ENCODE results near the gene SNX8.

The SNX8 gene

GRCh38 chr7:2219136-2219535, 95.1 kb downstream of the SNX8 start:
- no peak for FAIRE-seq

GRCh38 chr7:2218444-2218785, 95.8 kb downstream of the SNX8 start:
- FAIRE-seq: no peak

DNA sequence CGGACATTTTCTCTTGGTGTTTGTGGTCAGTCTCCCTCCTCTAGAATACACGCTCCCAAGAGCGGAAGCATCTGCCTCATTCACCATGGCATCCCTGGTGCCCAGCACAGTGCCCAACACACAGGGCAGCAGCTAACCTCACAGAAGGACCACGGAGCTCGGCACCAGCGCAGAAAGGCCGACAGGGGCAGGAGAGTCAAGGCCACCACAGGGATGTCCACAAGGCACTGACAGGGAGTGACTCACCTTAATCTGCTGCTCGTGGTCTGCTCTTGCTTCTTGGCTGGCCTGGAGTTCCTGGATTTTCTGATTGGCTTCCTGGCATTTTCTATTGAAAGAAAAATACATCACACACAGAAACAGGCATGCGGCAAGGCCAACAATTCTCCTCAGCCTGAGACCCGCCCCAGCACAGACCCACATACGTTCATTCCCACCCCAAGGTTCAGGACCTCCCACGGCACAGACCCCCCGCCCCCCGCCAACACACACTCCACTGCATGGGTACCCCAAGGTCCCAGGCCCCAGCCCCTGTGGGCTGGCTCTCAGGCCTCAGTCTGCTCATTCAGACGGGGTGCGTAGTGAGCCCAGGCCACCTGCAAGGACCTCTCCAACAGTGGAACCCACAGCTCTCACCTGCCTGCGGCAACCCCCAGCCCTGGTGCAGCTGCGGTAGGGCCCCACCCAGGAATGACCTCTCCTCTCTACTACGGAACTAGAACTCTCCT, 96.4 kb downstream of the SNX8 start:
- FAIRE-seq: no peak

GRCh38 chr7:2217206-2217605, 97.0 kb downstream of the SNX8 start:
- FAIRE-seq: no peak

DNA sequence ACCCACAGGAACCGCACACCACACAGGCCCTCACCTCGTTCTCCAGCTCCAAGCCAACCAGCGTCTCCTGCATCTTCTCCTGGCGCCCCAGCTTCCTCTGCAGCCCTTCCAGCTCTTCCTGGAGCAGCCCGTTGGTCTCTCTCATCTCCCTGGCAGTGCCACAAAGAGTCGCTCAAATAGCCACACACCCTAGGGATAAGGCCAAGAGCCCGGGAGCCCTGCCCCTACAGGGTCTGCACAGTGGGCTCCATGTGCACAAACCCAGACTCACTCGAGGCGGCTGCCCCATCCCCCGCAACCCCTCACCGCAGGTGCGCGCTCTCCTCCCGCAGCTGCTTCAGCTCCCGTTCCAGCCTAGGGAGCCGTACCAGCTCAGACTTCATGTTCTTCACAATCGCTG, 98.4 kb downstream of the SNX8 start:
- FAIRE-seq: no peak

DNA sequence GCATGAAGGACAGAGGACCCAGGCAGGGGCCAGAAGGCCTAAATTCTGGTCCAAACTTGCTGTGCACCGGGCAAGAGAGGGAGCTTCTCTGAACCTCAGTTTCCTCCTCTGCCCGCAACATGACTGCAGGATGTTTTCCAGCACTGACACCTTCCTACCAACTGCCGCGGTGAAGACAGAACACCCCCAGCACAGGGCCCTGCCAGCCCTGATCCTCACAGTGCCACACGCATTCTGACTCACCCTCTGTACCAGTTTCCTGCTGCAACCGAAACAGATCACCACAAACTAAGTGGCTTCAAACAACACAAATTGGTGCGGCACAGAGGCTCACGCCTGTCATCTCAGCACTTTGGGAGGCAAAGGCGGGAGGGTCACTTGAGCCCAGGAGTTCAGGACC, 99.6 kb downstream of the SNX8 start:
- FAIRE-seq: no peak

- FAIRE-seq: no peak
These were observed 100.6 kb downstream of the SNX8 start for GRCh38 chr7:2213551-2214215.

DNA sequence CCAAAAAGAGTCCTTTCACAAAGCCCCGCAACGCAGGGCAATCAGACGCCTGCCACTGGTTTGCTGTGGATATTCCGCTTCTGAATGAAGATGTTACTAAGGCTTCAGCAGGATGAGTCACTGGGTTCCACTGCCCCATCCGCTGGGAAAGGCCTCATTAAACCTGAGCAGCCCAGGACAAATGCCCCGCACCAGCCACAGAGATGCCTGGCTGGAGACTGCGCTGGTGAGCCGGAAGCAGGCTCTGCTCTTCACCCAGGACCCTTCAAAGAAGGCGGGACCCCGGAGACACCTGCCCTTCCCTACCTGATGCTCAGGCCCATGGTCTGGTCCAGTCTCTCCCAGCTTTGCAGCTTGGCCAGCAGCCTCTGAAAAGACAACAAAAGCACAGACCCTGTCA, 101.3 kb downstream of the SNX8 start:
- FAIRE-seq: no peak

GRCh38 chr7:2211926-2212325, 102.3 kb downstream of the SNX8 start:
- FAIRE-seq: no peak

DNA sequence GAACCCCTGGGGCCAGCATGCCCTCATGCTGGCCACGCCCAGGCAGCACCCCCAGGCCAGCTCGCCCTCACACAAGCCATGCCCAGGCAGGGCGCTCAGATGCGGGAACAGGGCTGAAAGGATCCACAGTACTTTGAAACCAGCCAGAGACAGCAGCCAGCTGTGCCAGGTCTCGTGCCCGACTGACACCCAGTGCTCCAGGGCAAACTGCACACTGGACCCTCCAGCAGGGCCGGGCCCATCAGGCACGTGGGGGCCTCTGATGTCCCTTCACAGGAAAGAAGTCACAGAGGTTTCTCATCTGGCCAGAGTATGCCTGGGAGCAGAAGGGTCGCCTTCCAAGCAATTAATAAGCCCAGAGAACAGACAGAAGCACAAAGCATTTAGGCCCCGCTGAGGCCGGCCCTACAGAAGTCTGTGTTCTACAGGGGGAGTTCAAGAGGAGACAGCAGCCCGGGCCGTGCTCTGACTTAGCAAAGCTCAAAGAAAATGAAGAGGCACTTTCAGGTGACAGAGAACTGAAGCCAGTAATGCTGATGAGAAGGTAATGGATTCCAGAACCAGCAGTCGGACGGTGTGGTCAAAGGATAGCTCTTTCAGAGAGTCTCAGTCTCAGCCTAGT, 102.9 kb downstream of the SNX8 start:
- no peak for FAIRE-seq

GRCh38 chr7:2210551-2211258, 103.5 kb downstream of the SNX8 start:
- FAIRE-seq: no peak

GRCh38 chr7:2209961-2210323, 104.3 kb downstream of the SNX8 start:
- FAIRE-seq: no peak

DNA sequence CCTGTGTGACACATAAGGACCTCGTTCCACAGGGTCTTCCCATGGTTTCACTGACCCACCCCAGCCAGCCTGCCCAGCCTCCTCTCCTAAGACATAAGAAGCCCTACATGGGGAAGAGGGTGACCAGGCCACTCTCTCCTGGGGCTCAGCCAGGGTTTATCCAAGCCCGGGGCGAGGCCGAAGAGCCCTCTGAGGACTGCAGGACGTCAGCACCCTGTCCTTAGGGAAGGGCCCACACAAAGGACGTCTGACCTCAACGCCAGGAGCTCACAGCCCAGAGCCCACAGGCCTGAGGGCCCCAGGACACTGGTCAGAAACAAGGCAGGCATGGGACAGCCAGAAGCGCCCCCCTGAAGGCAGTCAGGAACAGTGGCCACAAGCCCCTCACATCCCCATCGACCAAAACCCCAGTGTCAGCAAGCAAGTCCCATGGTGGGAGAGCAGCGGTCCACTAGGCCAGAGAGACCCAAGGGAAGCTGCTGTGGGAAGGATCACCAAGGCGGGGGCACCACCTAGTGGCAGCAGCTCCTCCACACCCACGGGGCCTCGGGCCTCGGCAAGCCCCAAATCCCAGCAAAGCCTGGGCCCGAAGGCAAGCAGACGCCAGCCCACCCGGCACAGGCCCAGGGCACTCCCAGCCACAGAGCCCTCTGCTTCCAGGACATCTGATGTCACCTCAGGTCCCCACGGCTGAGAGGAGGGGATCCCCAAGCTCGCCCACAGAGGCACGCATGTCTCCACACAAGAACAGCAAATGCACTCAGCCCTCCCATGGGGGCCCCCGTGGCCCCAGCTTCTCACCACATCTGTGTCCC, 104.9 kb downstream of the SNX8 start:
- FAIRE-seq: no peak

DNA sequence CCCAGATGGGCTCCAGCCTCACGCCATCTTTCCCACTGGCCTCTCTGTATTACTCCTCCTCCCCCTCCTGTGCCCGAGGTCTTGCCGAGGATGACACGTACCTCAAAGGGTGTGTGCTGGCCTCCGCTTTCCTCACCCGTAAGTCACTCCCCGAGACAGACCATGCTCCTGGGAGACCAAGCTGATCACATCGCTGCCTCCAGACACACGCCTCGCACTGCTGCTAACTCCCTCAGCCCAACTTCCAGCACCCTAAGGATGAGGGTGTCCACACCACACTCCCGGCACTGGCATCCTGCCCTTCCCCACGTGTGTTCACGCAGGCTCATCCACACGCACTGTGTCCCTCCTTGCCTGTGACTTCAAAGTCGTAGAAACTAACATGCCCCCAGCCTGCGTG, 105.5 kb downstream of the SNX8 start:
- FAIRE-seq: no peak

DNA sequence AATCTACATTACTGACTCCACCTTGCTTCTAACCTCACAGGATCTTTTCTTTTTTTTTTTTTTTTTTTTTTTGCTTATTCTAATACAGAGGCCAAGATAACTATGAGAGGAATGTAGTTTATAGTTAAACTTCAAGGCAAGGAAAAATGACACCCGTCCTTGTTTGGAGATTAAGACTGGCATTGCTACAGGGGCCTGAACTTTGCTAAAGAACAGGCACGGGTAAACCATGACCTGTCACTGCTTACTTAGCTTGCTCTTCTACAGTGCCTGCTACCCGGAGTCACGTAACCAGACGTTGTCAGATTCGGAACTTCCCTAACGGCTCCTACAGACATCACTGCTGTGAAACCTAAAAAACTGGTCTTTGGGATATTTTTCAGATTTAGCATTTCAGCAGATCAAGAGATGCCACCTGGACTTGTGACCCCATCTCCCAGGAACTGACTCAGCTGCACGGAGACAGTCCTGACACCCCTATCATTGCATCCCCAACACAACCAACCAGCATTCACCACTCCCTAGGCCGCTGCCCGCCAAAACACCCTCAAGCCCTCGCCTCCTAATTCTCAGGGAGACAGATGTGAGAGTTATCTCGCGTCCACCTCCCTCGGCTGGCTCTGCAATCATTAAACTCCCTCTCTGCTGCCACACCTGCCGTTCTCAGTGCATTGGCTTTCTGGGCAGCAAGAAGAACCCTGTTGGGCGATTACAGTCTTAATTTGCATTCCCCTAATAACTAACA, 109.0 kb downstream of the SNX8 start:
- no peak for FAIRE-seq

DNA sequence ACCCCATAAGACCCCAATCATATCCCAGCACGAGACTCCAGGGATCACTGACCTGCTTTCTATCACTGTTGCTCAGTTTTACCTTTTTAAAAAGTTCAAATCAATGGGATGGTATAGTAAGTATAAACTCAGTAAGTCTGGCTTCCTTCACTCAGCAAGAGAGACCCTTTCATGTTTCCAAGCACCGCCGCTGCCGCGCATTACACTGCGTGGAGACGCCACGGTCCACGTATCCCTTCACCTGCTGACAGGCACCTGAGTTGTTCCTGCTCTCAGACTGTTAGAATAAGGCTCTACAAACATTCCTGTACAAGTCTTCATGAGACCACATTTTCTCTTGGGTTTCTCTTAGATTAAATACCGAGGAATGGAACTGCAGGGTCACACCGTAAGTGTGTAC, 109.8 kb downstream of the SNX8 start:
- FAIRE-seq: no peak

GRCh38 chr7:2203766-2204300, 110.4 kb downstream of the SNX8 start:
- no peak for FAIRE-seq

GRCh38 chr7:2202901-2203765, 111.1 kb downstream of the SNX8 start:
- no peak for FAIRE-seq

GRCh38 chr7:2202361-2202761, 111.9 kb downstream of the SNX8 start:
- no peak for FAIRE-seq

Measured in colon (tissue), 2 donors.